ENCODE measurements around the gene CCDC191.

CCDC191 gene

DNA sequence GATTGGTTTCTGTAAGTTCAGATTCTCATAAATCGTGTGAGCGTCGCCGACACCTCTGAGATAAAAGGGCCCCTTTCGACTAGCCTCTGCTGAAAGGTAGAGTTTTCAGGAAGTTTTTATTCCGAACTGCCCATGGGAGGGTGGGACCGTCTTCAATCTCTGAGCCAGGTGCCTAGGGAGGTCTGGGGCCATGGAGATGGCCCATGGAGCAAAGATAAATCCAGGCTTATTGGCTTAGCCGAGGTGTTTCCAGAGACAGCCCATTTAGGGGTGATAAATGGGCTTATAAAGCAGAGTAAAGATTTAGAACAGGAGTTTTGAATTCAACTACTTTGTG, 653 bp upstream of the CCDC191 start:
- no peak for DNase-seq (ENCODE audit: low spot score)

GRCh38 chr3:114052216-114052615, 4.1 kb downstream of the CCDC191 start:
- peak; percentile 22 for DNase-seq (ENCODE audit: low spot score)

- DNase-seq (ENCODE audit: low spot score) = no peak
Observed at GRCh38 chr3:114043205-114043604, 13.1 kb downstream of the CCDC191 start.

DNA sequence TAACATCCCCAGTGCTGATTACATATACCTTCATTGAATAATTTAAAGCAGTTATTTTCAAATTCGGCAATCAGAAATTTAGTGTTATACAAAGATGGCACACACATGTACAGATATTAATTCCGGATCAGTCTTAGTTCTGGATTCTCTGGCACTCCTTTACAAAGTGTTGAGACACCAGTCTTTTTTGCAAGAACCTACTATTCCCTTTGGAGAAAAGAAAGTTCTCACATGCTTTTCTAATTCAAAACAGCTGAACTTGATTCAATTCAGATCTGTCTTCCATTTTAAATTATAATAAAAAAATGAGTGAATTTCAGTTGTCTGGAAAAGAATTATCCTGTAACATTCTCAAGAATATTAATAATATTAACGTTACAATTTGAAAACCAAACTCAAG, 20.4 kb downstream of the CCDC191 start:
- DNase-seq (ENCODE audit: low spot score) = no peak

- peak; percentile 19 for DNase-seq (ENCODE audit: low spot score)
Observed at GRCh38 chr3:114034787-114035545, 21.4 kb downstream of the CCDC191 start.

GRCh38 chr3:114034211-114034610, 22.1 kb downstream of the CCDC191 start:
- no peak for DNase-seq (ENCODE audit: low spot score)

DNA sequence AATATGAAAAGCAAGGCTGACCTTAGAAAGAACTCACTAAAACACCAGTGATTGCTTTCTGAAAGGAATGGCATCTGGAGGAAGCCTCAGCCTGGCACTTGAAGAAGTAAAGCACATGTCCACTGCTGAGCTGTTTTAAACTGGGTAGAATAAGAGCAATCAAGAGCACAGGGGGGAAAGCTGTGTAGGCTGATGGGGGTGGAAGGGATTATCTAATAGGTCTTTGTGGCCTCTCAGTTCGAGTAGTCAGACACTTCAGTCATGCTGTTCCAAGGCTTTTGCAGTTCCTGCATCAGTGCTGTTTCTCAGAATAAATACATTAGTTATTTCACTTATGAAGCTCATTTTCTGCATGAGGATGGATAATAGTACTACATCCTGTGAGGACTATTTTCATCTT, 22.6 kb downstream of the CCDC191 start:
- no peak for DNase-seq (ENCODE audit: low spot score)

DNA sequence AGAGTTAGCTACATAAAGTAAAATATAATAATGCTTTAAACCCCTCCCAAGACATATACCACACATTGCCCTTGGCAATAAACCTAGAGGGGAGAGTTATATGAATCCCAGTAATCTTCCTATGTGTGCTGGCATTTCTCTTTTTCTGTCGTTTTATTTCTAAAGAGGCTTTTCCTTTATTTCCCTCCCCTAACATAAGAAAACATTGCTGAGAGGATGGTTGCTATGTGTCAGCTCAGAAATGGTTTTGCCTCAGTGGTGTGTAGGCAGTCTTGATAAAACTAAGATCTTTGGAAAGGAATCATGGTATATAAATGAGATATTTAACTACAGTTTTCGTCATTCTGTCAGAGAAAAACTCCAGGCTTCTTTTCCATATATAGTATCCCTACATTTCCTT, 30.0 kb downstream of the CCDC191 start:
- DNase-seq (ENCODE audit: low spot score) = no peak

- DNase-seq (ENCODE audit: low spot score) = no peak
Observed at GRCh38 chr3:114025451-114025850, 30.9 kb downstream of the CCDC191 start.

GRCh38 chr3:114022145-114022802, 34.1 kb downstream of the CCDC191 start:
- peak; percentile 10 for DNase-seq (ENCODE audit: low spot score)

DNA sequence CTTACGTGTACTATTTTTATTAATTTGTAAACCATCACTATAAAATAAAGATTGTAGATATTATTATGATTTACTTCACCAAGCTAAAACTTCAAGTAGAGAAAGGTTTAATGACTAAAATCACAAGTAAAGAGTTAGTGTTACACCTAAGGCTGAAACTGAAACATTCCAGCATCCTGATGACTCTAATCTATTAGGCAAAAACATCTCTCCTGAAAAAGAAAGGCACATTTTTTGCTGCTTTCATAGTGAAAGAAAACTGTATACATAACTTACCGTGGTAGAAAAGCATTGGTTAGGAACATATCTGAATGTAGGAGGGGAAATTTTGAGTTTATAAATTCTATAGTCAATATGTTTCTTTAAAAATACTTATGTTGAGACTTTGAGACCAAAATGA, 35.4 kb downstream of the CCDC191 start:
- no peak for DNase-seq (ENCODE audit: low spot score)

DNA sequence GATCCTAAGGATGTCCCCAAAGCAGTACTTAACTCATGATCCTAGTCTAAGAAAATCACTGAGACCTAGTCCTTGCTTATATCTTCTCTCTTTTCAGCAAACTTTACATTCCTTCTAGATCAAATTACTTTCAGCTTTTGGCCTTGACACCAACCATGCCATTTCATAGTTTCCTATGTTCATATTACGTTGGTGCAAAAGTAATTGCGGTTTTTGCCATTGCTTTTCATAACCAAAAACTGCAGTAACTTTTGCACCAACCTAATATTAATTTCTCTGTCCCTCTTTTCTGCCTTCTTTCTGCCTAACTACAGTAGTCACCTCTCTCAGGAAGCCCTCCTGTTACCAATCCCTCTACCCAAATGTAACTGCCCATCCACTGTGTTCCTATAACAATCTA, 36.8 kb downstream of the CCDC191 start:
- DNase-seq (ENCODE audit: low spot score) = no peak

GRCh38 chr3:114014211-114014610, 42.1 kb downstream of the CCDC191 start:
- DNase-seq (ENCODE audit: low spot score) = no peak

GRCh38 chr3:114011059-114011797, 45.1 kb downstream of the CCDC191 start:
- no peak for DNase-seq (ENCODE audit: low spot score)

GRCh38 chr3:114005481-114005880, 50.8 kb downstream of the CCDC191 start:
- DNase-seq (ENCODE audit: low spot score) = no peak

GRCh38 chr3:113985541-113985940, 70.8 kb downstream of the CCDC191 start:
- no peak for DNase-seq (ENCODE audit: low spot score)

DNA sequence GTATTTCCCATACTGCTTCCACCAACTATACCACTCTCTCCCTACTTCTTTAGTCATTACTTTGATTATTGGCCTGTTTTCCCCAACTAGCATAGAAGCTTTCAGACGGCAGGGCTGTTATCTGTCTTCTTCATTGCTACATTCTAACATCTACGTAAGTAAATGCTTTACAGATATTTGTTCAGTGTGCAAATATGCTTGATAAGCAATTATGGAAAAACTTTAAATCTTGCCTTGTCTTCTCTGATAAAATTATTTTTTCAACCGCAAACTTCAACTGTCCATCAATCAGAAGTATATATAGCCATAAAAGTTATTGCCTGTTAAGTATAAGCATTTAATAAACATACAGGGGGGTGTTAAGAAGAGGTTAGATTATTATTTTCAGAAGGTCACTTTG, 72.8 kb downstream of the CCDC191 start:
- DNase-seq (ENCODE audit: low spot score) = no peak

DNA sequence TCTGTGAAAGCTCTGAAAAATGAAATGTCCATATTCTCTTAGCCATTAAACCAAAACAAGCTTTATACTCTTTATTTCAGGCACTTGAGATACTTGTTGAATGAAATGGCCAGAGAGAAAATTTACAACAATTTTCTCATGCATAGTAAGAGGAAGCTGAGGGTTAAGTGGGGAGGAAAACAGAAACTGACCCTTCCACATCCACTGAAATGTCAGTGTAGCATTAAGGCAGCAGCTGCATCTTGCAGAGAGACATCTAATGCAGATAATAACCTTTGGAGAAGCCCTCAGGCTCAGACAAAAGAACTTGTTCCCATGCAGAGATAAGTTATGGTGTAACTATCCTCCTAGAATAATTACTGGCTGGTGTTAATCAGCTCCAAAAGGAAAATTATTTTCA, 74.5 kb downstream of the CCDC191 start:
- no peak for DNase-seq (ENCODE audit: low spot score)

DNA sequence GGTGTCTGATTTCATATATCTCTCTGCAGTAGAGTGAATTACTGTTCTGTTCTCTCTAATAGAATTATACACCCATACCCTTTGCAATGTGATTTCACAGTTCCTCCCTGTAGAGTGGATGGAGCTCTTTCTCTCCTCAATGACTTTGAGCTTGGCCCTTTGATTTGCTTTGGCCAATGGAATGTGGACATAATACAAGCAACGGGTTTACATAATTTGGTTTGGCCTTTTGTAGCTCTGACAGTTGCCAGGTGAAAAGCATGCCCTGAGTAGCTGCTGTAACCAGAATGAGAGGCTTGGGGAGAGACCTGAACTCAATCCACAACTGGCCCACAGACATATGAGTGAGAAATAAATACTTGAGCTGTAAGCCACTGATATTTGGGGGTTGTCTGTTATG, 76.4 kb downstream of the CCDC191 start:
- no peak for DNase-seq (ENCODE audit: low spot score)

DNA sequence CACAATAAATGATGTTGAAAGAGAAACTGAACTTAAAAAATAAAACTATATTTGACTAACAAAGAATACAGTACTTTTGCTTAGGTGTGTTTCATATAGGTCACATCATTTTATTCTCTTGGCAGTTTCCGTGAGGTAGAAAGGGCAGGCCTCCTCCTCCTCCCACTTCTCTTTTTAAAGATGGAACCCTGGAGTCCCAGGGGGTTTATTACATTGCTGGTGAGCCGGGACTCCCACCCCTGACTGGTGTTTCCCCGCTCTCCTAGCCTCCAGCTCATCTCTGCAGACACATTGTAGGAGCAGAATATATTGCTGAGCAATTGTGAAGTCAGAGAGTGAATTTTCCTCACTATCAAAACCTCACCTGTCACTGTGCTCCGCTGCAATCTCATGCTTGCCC, 78.5 kb downstream of the CCDC191 start:
- no peak for DNase-seq (ENCODE audit: low spot score)

- peak; percentile 27 for DNase-seq (ENCODE audit: low spot score)
Observed at GRCh38 chr3:113968986-113969385, 87.3 kb downstream of the CCDC191 start.

DNA sequence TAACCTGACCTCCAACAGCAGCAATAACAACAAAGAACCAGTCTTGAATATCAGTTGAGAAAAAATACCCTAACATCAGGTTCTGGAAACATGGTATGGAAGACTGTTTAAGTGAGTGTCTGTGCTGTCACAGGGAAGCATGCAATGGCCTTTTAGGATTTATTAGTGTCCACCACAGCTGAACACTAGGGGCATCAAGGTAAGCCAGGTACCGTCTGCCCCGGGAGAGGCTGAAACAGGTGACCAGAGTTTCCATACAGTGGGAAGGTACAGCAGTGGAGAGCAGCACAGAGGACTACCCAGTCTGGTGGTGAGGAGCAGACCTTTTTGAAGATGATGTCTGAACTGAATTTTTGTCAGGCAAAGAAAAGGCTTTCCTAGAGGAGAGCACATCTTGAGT, 90.2 kb downstream of the CCDC191 start:
- no peak for DNase-seq (ENCODE audit: low spot score)

DNA sequence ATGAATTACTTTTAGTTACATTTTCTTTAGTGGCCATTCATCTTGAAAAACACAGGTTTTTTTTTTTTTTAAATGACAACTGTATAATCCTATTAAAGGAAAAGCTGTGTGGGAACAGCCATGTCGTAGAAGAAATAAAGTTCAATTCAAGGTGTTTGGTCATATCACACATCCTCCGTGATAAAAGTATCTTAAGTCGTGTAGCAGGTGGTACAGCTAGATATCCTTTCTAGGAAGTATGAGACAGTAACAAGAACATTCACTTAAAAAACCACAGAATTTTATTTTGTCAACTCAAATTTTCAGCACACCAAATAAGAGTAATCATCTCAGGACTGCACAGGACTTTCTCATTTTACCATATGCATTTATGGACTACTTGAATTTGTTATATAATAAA, 92.4 kb downstream of the CCDC191 start:
- no peak for DNase-seq (ENCODE audit: low spot score)

Data from AG20443 (cell line).